Hair follicular keratinocyte (primary cell): ENCODE results near the gene EHD2. TPM values are rescaled to one million over a fixed set of nuclear protein-coding genes. Genes with fewer than 3 reads are reported as not detected.

Experiments used
- total RNA-seq: library from RNA; depleted of rRNA; stranded (reverse); fragments of >200 nt; gene quantifications from 2 replicates; pipeline ENCODE4 v1.2.3, GENCODE V29; 2015

Gene EHD2, protein sequence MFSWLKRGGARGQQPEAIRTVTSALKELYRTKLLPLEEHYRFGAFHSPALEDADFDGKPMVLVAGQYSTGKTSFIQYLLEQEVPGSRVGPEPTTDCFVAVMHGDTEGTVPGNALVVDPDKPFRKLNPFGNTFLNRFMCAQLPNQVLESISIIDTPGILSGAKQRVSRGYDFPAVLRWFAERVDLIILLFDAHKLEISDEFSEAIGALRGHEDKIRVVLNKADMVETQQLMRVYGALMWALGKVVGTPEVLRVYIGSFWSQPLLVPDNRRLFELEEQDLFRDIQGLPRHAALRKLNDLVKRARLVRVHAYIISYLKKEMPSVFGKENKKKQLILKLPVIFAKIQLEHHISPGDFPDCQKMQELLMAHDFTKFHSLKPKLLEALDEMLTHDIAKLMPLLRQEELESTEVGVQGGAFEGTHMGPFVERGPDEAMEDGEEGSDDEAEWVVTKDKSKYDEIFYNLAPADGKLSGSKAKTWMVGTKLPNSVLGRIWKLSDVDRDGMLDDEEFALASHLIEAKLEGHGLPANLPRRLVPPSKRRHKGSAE
- total RNA-seq: 80.8 and 117 TPM in 2 replicates

DNA sequence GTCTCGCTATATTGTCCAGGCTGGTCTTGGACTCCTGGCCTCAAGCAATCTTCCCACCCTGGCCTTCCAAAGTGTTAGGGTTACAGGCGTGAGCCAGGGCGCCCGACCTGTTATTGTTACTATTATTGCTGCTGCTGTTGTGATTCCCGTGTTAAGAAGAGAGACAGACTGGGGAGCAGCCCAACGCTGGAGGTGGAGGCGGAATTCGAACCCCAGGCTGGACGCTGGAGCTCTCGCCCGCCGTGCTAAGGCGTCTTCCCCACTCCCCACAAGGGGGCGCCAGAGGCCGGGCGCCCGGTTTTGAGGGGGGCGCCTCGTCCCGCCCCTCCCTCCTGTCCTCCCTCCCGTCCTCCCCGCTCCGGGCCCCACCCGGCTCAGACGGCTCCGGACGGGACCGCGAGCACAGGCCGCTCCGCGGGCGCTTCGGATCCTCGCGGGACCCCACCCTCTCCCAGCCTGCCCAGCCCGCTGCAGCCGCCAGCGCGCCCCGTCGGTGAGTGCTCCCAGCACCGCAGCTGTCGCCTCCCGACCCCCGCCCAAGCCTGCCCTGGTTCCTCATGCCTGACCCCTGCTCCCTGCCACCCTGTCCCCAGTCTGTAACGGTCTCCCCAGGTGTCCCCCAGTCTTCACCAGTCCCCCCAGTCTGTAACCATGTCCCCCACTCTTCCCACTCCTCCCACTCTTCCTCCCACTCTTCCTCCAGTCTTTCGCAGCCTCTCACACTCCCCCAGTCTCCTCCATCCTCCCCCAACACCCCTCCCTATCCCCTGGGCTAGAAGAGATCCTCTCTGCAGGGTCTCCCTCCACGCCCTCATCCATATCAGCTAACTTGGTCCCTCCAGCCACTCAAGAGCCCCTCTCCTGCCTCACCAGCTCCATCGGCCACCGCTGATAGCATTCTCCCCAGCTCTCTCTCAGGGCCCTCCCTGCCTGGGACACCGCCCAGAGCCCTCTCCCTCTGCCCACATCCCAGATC, at the start of gene EHD2:
Gene EHD2 (plus strand): TSS at position 377 of the 976 bp plus-strand sequence. CDS start 3,191 bp downstream, outside the sequence.

DNA sequence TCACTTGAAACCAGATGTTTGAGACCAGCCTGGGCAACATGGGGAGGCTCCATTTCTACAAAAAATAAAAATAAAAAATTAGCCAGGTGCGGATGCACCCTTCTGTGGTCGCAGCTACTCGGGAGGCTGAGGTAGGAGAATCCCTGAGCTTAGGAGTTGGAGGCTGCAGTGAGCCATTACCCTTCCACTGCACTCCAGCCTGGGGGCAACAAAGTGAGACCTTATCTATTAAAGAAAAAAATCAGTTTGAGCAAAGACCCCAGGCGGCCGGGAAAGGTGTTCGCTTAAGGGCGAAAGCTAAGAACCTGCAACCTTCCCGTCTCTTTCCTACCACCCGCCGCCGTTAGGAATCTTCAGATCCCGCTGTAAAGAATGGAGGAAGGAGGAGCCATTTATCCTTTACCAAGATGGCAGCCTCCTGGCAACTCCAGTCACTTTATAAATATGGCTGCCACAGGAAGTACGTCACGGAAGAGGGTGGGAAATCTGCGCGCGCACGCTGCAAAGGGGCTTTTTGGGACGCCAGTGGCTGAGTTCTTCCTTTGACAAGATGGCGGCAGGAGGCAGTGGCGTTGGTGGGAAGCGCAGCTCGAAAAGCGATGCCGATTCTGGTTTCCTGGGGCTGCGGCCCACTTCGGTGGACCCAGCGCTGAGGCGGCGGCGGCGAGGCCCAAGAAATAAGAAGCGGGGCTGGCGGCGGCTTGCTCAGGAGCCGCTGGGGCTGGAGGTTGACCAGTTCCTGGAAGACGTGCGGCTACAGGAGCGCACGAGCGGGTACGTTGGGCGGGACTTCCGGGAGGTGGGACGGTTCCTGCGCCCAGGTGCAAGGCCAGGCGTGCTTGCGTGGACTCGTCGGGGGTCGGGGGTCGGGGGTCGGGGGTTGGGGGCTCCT, 32.0 kb downstream of the EHD2 start, which contains the start of gene NOP53:
Gene NOP53 (plus strand): TSS at position 537 of the 892 bp plus-strand sequence. CDS start 14 bp downstream, at position 551.

DNA sequence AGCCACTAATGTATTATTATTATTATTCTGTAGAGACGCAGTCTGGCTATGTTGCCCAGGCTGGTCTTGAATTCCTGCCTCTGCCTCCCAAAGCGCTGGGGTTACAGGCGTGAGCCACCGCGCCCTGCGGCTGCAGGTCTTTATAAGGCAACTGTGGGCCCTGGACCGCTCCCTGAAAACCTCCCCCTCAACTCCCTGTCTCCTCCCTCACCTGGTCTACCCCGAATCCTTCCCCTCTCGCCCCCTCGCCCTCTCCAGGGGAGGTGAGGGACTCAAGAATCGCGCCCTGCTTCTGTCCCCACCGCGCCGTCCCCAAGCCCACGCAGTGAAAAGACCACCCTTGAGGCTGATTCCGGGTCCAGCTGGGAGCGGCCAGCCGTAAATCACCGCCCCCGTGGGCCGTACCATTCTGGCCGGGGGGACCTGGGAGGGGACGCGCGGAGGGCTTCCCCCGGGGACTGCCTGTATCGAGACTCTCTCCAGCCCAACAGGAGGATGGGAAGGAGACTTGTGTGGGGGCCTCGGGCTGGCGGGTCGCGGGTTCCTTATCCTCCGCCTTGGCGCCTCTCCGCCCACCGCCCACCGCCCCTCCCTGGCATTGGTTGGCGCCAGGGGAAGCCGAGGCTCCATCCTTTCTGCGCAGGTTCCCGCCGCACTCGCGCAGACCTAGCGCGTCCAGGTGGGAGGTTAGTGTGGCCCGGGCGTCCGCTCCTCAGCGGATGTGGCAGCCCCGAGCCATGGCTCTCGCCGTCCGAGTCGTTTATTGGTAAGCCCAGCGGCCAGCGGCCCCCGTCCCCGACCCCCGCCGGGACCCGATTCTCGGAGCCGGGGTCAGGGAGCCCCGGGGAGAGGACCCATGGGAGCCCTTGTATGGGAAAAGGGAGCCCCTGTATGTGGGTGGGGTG, 65.1 kb downstream of the EHD2 start, which contains the start of gene SELENOW:
Gene SELENOW (plus strand): TSS at position 655 of the 905 bp plus-strand sequence. CDS start 83 bp downstream, at position 738.

Other genes starting within 250 kb of the EHD2 start
- 0.16 TPM in 1 of 2 replicates, not detected in the other for gene SLC8A2, start 241.5 kb upstream of the EHD2 start, total RNA-seq
- gene KPTN, start 229.2 kb upstream of the EHD2 start, total RNA-seq: 2.9 and 3.2 TPM in 2 replicates
- gene NAPA, start 198.4 kb upstream of the EHD2 start, total RNA-seq: 71.0 and 88.9 TPM in 2 replicates
- not detected in 2 replicates for gene ZNF541, start 140.3 kb upstream of the EHD2 start, total RNA-seq
- 5.9 and 6.0 TPM in 2 replicates for gene BICRA, start 104.3 kb upstream of the EHD2 start, total RNA-seq
- 128 and 171 TPM in 2 replicates for gene NOP53, start 32.1 kb downstream of the EHD2 start, total RNA-seq
- 636 and 696 TPM in 2 replicates for gene SELENOW, start 65.3 kb downstream of the EHD2 start, total RNA-seq
- gene TPRX1, start 91.1 kb downstream of the EHD2 start, total RNA-seq: not detected in 2 replicates
- gene CRX, start 108.5 kb downstream of the EHD2 start, total RNA-seq: not detected in 2 replicates
- not detected in 2 replicates for gene TPRX2, start 145.8 kb downstream of the EHD2 start, total RNA-seq
- not detected in 2 replicates for gene SULT2A1, start 172.9 kb downstream of the EHD2 start, total RNA-seq